IMR-90 (cell line): ENCODE measurements around the gene NPY2R.

Experiments
- POLR2A ChIP-seq: IDR thresholded peaks from 2 replicates; pipeline ENCODE4 v1.6.1; 2012; ENCODE audit warnings: mild to moderate bottlenecking, low read depth, low read length
- SMC3 ChIP-seq: fragments of 150-350 bp; IDR thresholded peaks from 2 replicates; pipeline ENCODE4 v1.6.1; 2016; ENCODE audit warnings: low read depth, mild to moderate bottlenecking, antibody characterized with exemption, low read length, moderate library complexity
- TF ChIP-seq, protein P1 (sequence below): fragments of 150-350 bp; IDR thresholded peaks from 2 replicates; pipeline ENCODE4 v1.6.1; 2016; ENCODE audit warnings: low read depth, mild to moderate bottlenecking, low read length, moderate library complexity, borderline replicate concordance
- TF ChIP-seq, protein P2 (sequence below): conservative IDR thresholded peaks from 2 replicates; pipeline ENCODE4 v1.5.1; 2012; ENCODE audit warnings: mild to moderate bottlenecking, low read depth, low read length, improper control_type of control experiment

DNA sequence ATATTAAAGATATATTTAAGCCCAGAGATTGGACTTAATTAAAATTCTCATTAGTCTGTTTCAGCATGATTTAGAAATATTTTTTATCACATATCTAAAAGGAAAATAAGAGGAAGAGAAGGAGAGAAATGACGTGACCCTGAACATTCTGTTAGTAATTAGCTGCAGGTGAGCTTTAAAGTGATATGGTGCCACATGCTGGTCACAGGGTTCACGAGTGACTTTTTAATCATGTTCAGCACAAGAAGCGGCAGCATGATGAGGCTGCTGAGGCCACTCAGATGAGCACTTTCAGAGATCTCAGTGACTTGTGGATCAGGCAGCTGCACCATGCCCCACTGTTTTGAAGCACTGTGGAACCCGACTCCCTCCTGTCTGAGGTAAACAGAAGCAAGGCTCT is 37.9 kb upstream of the NPY2R start:
- TF ChIP-seq, protein P1, sequence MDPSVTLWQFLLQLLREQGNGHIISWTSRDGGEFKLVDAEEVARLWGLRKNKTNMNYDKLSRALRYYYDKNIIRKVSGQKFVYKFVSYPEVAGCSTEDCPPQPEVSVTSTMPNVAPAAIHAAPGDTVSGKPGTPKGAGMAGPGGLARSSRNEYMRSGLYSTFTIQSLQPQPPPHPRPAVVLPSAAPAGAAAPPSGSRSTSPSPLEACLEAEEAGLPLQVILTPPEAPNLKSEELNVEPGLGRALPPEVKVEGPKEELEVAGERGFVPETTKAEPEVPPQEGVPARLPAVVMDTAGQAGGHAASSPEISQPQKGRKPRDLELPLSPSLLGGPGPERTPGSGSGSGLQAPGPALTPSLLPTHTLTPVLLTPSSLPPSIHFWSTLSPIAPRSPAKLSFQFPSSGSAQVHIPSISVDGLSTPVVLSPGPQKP = no peak
- TF ChIP-seq, protein P2, sequence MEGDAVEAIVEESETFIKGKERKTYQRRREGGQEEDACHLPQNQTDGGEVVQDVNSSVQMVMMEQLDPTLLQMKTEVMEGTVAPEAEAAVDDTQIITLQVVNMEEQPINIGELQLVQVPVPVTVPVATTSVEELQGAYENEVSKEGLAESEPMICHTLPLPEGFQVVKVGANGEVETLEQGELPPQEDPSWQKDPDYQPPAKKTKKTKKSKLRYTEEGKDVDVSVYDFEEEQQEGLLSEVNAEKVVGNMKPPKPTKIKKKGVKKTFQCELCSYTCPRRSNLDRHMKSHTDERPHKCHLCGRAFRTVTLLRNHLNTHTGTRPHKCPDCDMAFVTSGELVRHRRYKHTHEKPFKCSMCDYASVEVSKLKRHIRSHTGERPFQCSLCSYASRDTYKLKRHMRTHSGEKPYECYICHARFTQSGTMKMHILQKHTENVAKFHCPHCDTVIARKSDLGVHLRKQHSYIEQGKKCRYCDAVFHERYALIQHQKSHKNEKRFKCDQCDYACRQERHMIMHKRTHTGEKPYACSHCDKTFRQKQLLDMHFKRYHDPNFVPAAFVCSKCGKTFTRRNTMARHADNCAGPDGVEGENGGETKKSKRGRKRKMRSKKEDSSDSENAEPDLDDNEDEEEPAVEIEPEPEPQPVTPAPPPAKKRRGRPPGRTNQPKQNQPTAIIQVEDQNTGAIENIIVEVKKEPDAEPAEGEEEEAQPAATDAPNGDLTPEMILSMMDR = no peak
- TF ChIP-seq POLR2A (no peak), SMC3 (no peak)
